ENCODE measurements around the gene APOH.

GRCh38 chr17:66221343-66221742 is 7.9 kb downstream of the APOH start:
- TF ChIP-seq CTCF (IDR thresholded peaks at IDR 0.05; ENCODE audit: control extremely low read depth in 1 of 3, insufficient read depth in 1 of 3, low read depth in 1 of 3, low read length in 3 of 3) (no peak), CHD2 (IDR thresholded peaks at IDR 0.05; ENCODE audit: low read length) (no peak), SIN3A (conservative IDR thresholded peaks at IDR 0.05 in 1 of 2, IDR thresholded peaks at IDR 0.05 in 1 of 2; ENCODE audit: low read depth in 1 of 2, low read length in 2 of 2) (no peak)

Measured in H1 (cell line).